Mesothelial cell of epicardium (in vitro differentiated cells): ENCODE data around the gene LNP1. TPM values are rescaled to one million over a fixed set of nuclear protein-coding genes. Genes with fewer than 3 reads are reported as not detected.

ENCODE experiments used
- DNase-seq, 2 experiments: peaks; one replicate each; pipeline ENCODE4 v3.0.0; 2021; ENCODE audit warnings: low spot score in 2 of 2; ENCODE audit not compliant: unreplicated experiment in 2 of 2
- H3K27ac Mint-ChIP-seq: 2 replicates; pipeline ENCODE4 v1.8.0; 2021; ENCODE audit warnings: mixed read lengths
- H3K27me3 Mint-ChIP-seq: 2 replicates; pipeline ENCODE4 v1.8.0; 2021; ENCODE audit warnings: low read depth, mixed read lengths
- H3K36me3 Mint-ChIP-seq: 2 replicates; pipeline ENCODE4 v1.8.0; 2021; ENCODE audit warnings: mixed read lengths
- H3K4me1 Mint-ChIP-seq: 2 replicates; pipeline ENCODE4 v1.8.0; 2021; ENCODE audit warnings: mixed read lengths
- H3K4me3 Mint-ChIP-seq: 2 replicates; pipeline ENCODE4 v1.8.0; 2021; ENCODE audit warnings: mild to moderate bottlenecking, moderate library complexity, mixed read lengths
- H3K9me3 Mint-ChIP-seq: 2 replicates; pipeline ENCODE4 v1.8.0; 2021; ENCODE audit warnings: mixed read lengths
- total RNA-seq: library from RNA; stranded (reverse); gene quantifications from 3 replicates; pipeline ENCODE4 v1.2.1, GENCODE V29; 2021
- TF ChIP-seq, protein P1 (sequence below): fragments of 200-600 bp; sonication (generic); IDR thresholded peaks from one replicate; pipeline ENCODE4 v1.5.0; 2021; ENCODE audit warnings: antibody characterized with exemption; ENCODE audit not compliant: unreplicated experiment

The LNP1 gene
- total RNA-seq, 1 donor from 2014 or later: 4.3 TPM

DNA sequence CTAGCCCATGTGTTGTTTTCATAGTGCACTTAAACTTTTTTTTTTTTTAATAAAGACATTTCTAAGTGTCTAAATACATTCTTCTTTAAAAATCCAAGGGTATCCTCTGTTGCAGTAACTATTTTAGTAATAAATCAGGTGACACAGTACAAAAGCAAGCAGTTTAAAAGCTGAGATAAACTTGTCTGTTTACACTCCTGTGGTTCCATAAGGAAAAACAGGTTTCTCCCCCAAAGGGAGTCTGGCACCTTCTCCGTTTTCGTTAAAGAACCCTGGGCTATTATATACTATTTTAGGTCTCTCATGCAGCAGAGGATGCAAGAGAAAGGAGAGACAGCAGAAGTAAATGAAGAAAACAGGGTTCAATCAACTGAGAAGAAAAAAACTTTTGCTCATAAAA, 47.9 kb downstream of the LNP1 start:
- Mint-ChIP-seq H3K27me3 (no peaks in the 10 kb centered on the region), H3K36me3 (peaks cover 11% of the 10 kb centered on the region), H3K27ac (no peak overlapping the region), H3K9me3 (peaks cover 19% of the 10 kb centered on the region), H3K4me1 (no peaks in the 10 kb centered on the region), H3K4me3 (no peak overlapping the region)
- TF ChIP-seq, protein P1, sequence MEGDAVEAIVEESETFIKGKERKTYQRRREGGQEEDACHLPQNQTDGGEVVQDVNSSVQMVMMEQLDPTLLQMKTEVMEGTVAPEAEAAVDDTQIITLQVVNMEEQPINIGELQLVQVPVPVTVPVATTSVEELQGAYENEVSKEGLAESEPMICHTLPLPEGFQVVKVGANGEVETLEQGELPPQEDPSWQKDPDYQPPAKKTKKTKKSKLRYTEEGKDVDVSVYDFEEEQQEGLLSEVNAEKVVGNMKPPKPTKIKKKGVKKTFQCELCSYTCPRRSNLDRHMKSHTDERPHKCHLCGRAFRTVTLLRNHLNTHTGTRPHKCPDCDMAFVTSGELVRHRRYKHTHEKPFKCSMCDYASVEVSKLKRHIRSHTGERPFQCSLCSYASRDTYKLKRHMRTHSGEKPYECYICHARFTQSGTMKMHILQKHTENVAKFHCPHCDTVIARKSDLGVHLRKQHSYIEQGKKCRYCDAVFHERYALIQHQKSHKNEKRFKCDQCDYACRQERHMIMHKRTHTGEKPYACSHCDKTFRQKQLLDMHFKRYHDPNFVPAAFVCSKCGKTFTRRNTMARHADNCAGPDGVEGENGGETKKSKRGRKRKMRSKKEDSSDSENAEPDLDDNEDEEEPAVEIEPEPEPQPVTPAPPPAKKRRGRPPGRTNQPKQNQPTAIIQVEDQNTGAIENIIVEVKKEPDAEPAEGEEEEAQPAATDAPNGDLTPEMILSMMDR: no peak
- no peak for DNase-seq

DNA sequence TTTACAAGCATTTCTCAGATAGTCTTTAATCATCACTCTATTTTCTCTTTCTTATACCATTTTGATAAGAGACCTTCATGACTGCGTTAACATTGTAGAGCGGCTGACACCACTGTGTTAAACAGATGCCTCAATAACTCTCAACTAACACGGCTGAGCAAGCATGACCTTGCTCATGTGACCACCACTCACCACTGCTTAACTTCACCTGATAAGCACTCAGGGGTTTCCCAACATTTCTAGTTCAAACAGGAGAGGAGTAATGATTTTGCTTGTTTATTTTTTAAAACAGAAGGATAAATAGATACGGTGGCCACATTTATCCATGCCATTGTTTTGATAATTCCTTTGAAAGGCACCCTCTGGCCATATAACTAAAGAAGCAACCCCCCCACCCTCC, 53.3 kb downstream of the LNP1 start:
- Mint-ChIP-seq H3K27ac (no peak overlapping the region), H3K4me3 (no peak overlapping the region), H3K9me3 (no peaks in the 10 kb centered on the region), H3K36me3 (peaks cover 4% of the 10 kb centered on the region), H3K4me1 (no peaks in the 10 kb centered on the region), H3K27me3 (no peaks in the 10 kb centered on the region)
- DNase-seq: no peak
- TF ChIP-seq, protein P1: no peak

DNA sequence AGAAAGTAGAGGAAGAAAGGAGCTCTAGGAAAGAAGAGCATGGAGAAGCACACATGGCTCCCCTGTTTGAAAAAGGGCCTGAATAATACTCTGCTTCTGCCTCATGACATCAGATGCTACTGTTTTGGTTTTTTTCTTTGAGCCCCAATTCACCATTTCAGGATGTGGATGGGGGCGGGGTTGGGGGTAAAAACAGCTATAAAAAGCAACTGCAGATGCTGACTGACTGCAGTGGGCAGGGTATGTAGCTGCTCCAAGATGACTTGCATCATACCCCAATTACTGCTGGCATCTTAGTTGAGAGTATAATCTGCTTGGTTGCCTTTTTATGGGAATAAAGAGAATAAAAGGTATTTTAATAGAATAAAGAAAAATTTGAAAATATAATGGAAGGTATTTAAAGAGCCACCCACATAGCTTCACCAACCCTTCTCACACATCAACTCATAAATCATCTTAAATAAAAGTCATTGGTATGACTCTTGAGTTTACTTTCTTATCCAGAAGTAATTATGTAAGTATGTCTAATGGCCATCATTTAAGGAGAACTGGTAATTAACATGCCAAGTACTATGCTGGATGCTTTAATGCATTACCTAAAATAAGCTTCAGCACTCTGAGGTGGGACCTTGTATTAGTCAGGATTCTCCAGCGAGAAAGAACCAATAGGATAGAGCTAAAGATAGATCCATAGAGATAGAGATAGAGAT, 54.7 kb downstream of the LNP1 start:
- H3K4me1 Mint-ChIP-seq: no peaks in the 10 kb centered on the region
- TF ChIP-seq, protein P1: no peak
- H3K36me3 Mint-ChIP-seq: peaks cover 4% of the 10 kb centered on the region
- no peak overlapping the region for H3K27ac Mint-ChIP-seq
- H3K27me3 Mint-ChIP-seq: peaks cover 1% of the 10 kb centered on the region
- no peak for DNase-seq
- no peaks in the 10 kb centered on the region for H3K9me3 Mint-ChIP-seq
- no peak overlapping the region for H3K4me3 Mint-ChIP-seq

DNA sequence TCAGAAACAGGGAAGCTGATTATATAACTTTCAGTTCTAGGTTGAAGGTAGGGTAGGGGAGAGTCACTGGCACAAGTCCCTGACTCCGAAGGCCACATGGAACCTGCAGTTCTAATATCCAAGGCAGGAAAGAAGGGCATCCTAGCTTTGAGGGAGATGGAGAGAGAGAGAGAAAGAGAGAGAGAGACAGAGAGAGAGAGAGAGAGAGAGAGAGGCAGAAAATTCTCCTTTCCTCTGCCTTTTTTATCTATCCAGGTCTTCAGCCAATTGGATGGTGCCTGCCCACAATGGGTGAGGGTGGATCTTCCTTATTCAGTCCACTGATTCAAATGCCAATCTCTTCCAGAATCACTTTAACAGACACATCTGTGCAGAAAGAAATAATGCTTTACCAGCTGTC, 55.4 kb downstream of the LNP1 start:
- no peak for DNase-seq
- H3K4me3 Mint-ChIP-seq: no peak overlapping the region
- peaks cover 4% of the 10 kb centered on the region for H3K36me3 Mint-ChIP-seq
- no peaks in the 10 kb centered on the region for H3K4me1 Mint-ChIP-seq
- peaks cover 8% of the 10 kb centered on the region for H3K27me3 Mint-ChIP-seq
- no peaks in the 10 kb centered on the region for H3K9me3 Mint-ChIP-seq
- no peak overlapping the region for H3K27ac Mint-ChIP-seq
- TF ChIP-seq, protein P1: no peak

DNA sequence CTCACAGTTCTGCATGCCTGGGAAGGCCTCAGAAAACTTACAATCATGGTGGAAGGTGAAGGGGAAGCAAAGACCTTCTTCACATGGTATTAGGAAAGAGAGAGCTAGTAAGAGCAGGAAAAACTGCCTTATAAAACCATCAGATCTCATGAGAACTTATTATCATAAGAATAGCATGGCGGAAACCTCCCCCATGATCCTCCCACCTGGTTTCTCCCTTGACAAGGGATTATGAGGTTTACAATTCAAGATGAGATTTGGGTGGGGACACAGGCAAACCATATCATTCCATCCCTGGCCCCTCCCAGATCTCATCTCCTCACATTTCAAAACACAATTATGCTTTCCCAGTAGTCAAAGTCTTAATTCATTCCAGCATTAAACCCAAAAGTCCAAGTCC, 56.5 kb downstream of the LNP1 start:
- Mint-ChIP-seq H3K4me1 (no peaks in the 10 kb centered on the region), H3K4me3 (no peak overlapping the region), H3K9me3 (no peaks in the 10 kb centered on the region), H3K36me3 (no peaks in the 10 kb centered on the region), H3K27ac (no peak overlapping the region), H3K27me3 (peaks cover 8% of the 10 kb centered on the region)
- TF ChIP-seq, protein P1: no peak
- no peak for DNase-seq
